Activated CD4-positive, alpha-beta T cell treated with anti-CD3 and anti-CD28 coated beads, Interleukin-2, amount 10 ng/mL, durations not matched to agents 7 days and 5 days (primary cell): Measurements from ENCODE around the gene ZWILCH. TPM values are rescaled to one million over a fixed set of nuclear protein-coding genes. Genes with fewer than 3 reads are reported as not detected.
A peak's percentile ranks its signal among the peaks of the same experiment; 100 is the strongest.

Experiments used
- CTCF ChIA-PET: fragments of 350-600 bp; sonication (Branson Sonifier 250); formaldehyde crosslinking; loops from one replicate; lab custom pipeline; 2021; ENCODE audit warnings: antibody characterized with exemption; lab: Charles Lee
- POLR2A ChIA-PET: fragments of 350-600 bp; sonication (Branson Sonifier 250); formaldehyde crosslinking; loops from one replicate; lab custom pipeline; 2021; ENCODE audit warnings: antibody characterized with exemption; lab: Charles Lee
- DNase-seq: peaks from one replicate; pipeline ENCODE4 v3.0.0-alpha.2; 2020
- H3K27ac Mint-ChIP-seq: one replicate; pipeline ENCODE4 v1.8.0; 2021; ENCODE audit warnings: mild to moderate bottlenecking, moderate library complexity, mixed read lengths
- H3K27me3 Mint-ChIP-seq: one replicate; pipeline ENCODE4 v1.8.0; 2021; ENCODE audit warnings: mixed read lengths
- H3K36me3 Mint-ChIP-seq: one replicate; pipeline ENCODE4 v1.8.0; 2021; ENCODE audit warnings: low read depth, mixed read lengths
- H3K4me1 Mint-ChIP-seq: one replicate; pipeline ENCODE4 v1.8.0; 2021; ENCODE audit warnings: mixed read lengths
- H3K4me3 Mint-ChIP-seq: one replicate; pipeline ENCODE4 v1.8.0; 2021; ENCODE audit warnings: mild to moderate bottlenecking, moderate library complexity, mixed read lengths
- H3K9me3 Mint-ChIP-seq: one replicate; pipeline ENCODE4 v1.8.0; 2021; ENCODE audit warnings: mixed read lengths
- total RNA-seq, 2 experiments: library from RNA; stranded (reverse); gene quantifications; one replicate each; pipeline ENCODE4 v1.2.3, GENCODE V29; 2021

ZWILCH gene
- total RNA-seq, 2 experiments from 2014 or later: 28.0 to 28.3 TPM

DNA sequence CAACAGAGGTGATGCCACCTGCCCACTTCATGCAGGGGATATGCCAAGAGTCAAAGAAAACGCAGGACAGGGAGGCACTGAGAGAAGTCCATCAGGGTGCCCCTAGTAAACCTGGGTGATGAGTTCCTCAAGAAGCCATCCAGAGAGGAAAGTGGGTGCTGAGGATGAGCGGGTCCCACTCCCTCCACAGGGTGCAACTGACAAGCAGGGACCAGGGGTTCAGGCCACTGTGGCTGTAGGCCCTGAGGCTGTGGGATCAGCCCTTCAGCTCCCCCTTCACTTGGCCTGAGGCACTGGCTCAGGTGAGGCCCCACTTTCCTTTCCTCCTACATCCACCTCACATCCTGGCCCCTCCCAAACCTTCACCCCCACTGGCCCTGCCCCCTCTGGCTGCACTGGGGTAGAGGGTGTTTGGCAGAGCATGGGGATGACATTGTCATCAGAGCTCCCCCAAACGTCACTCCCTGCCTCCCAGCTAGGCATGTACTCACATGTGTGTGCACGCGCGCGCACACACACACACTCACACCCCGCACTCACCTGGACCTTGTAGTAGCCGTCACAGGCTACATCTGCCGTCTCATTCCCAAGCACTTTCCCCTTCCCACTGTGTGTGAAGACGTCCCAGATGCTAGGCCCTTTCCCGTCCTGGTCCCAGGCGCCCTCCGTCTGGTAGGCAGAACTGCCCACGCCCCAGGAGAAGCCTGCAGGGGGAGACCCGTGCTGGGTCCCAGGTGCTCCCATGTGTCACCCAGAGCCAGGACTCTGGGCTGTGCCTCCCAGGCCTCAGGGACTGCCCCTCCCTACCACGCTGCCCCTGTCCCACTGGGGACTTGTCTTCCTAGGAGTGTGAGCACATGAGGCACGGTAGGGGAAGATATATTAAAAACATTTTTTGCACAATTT, 59.3 kb downstream of the ZWILCH start:
- no peaks in the 10 kb centered on the region for H3K9me3 Mint-ChIP-seq
- H3K4me3 Mint-ChIP-seq: no peak overlapping the region
- ChIA-PET CTCF (no interaction called here), POLR2A (no interaction called here)
- H3K27me3 Mint-ChIP-seq: no peaks in the 10 kb centered on the region
- H3K36me3 Mint-ChIP-seq: no peaks in the 10 kb centered on the region
- peaks cover 7% of the 10 kb centered on the region for H3K4me1 Mint-ChIP-seq
- H3K27ac Mint-ChIP-seq: no peak overlapping the region
- no peak for DNase-seq

DNA sequence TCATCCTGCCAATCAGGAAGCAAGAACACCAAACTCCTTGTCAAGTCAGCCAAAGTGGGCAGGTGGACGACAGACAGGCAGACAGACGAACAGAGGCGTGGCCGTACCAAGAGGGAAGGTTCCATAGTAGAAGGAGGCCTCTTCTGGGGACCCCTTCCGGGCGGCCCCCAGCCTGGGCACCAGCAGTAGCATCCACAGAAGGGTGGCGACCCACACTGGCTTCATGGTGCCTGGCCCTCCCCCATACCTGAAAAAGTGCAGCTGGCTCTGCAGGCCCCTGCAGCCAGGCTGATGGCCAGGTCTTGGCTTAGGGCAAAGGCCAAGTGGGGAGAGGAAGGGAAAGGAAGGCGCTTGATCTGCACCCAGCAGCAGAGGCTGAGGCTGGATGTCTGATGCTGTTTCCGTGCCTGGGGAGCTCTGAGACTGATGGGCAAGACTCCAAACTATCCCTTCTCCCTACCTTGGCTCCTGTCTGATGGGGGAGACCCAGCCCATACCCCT, 60.1 kb downstream of the ZWILCH start:
- Mint-ChIP-seq H3K4me1 (peaks cover 7% of the 10 kb centered on the region), H3K9me3 (no peaks in the 10 kb centered on the region), H3K27me3 (no peaks in the 10 kb centered on the region), H3K27ac (no peak overlapping the region), H3K36me3 (no peaks in the 10 kb centered on the region), H3K4me3 (no peak overlapping the region)
- POLR2A ChIA-PET: no interaction called here
- no peak for DNase-seq
- CTCF ChIA-PET: interaction anchor here (1.0 kb wide), 2 partner anchors 11 to 23 kb away, joined by 3 read pairs; no protein-coding TSS in a partner anchor

DNA sequence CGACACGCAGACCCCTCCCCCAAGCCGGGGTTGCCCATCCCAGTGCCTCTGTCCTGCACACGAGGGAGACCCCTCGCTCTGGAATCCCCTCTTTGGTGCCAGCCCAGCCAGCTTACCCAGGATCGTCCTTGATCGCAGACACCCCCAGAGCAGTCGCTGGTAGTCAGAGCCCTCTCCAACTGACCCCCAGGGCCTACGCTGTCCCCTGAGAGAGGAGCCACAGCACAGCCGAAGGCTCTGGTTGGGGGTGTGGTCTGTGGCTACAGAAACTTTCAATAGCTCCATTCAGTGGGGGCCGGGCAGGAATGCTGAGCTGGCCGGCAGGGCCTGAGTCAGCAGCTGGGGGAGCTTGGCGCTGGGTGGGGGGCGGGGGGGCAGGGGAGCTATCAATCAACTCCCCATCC, 60.6 kb downstream of the ZWILCH start, which contains the start of gene LCTL:
LCTL (minus strand) TSS at position 258 of the 404 bp plus-strand sequence. CDS start 633 bp downstream, outside the sequence.
- H3K36me3 Mint-ChIP-seq: no peaks in the 10 kb centered on the region
- no peak for DNase-seq
- H3K27me3 Mint-ChIP-seq: no peaks in the 10 kb centered on the region
- ChIA-PET CTCF (interaction anchor here (0.9 to 1.4 kb wide), 4 partner anchors 9 to 38 kb away, joined by 3 to 5 read pairs (median 3); no protein-coding TSS in a partner anchor), POLR2A (no interaction called here)
- H3K4me1 Mint-ChIP-seq: peaks cover 7% of the 10 kb centered on the region
- H3K9me3 Mint-ChIP-seq: no peaks in the 10 kb centered on the region
- H3K27ac Mint-ChIP-seq: peak within 1 kb of the TSS; percentile 63
- H3K4me3 Mint-ChIP-seq: no peak within 1 kb of the TSS

- Mint-ChIP-seq H3K27me3 (no peaks in the 10 kb centered on the region), H3K4me3 (no peak overlapping the region), H3K9me3 (no peaks in the 10 kb centered on the region), H3K4me1 (peaks cover 7% of the 10 kb centered on the region), H3K27ac (peak overlapping the region; percentile 57), H3K36me3 (no peaks in the 10 kb centered on the region)
- ChIA-PET CTCF (interaction anchor here (0.6 to 1.4 kb wide), 4 partner anchors 8 to 358 kb away, joined by 3 to 5 read pairs (median 3); no protein-coding TSS in a partner anchor), POLR2A (no interaction called here)
- peak; percentile 77 for DNase-seq
Observed at GRCh38 chr15:66566963-66567531, 61.9 kb downstream of the ZWILCH start.

DNA sequence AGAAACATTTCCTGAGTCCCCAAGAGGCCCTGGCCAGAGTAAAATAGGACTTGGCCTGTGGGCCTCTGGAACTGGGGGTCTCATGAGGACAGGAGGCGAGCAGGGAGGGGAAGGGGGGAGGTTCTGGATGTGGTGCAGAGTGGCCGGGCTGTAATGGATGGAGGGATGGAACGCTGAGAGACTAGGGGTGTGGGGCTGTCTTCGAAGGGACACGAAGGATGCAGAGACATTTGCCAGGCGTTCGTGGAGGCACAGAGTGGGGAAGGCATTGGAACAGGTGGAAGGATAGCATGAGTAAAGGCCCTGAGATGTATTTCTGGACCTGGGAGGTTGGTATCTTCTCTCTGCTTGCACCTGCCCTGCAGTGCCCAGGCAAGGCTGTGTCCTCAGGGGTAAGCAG, 62.8 kb downstream of the ZWILCH start:
- peaks cover 7% of the 10 kb centered on the region for H3K4me1 Mint-ChIP-seq
- ChIA-PET POLR2A (no interaction called here), CTCF (no interaction called here)
- no peaks in the 10 kb centered on the region for H3K9me3 Mint-ChIP-seq
- DNase-seq: no peak
- no peak overlapping the region for H3K27ac Mint-ChIP-seq
- no peaks in the 10 kb centered on the region for H3K36me3 Mint-ChIP-seq
- no peak overlapping the region for H3K4me3 Mint-ChIP-seq
- no peaks in the 10 kb centered on the region for H3K27me3 Mint-ChIP-seq

DNA sequence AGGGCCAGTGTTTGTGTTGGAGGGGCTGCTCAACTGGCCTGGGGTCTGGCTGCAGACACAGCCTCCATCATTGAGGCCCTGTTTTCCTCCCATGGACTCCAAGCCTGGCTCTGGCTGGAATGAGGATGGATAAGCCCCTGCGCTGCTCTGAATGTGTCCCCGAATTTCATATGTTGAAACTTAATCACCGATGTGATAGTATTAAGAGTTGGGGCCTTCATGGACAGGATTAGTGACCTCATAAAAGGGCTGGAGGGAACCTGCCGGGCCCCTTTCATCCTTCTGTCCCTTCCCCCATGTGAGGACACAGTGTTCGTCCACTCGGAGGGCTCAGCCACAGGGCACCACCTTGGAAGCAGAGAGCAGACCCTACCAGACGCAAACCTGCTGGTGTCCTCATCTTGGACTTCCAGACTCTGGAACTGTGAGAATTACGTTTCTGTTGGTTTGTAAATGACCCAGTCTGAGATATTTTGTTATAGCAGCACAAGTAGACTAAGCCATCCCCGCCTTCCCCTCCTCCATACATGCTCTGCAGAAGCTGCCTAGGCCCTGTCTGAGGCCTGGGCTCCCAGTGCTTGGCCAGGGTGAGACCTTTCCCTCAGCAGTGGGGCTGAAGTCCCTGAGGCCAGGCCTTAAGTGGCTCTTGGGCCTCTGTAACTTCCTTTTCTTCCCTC, 64.5 kb downstream of the ZWILCH start:
- H3K27ac Mint-ChIP-seq: no peak overlapping the region
- POLR2A ChIA-PET: no interaction called here
- no peaks in the 10 kb centered on the region for H3K27me3 Mint-ChIP-seq

GRCh38 chr15:66570327-66570726, 65.2 kb downstream of the ZWILCH start:
- no peak overlapping the region for H3K4me3 Mint-ChIP-seq
- H3K9me3 Mint-ChIP-seq: no peaks in the 10 kb centered on the region
- H3K4me1 Mint-ChIP-seq: peaks cover 7% of the 10 kb centered on the region
- CTCF ChIA-PET: interaction anchor here (0.6 to 1.2 kb wide), 2 partner anchors 11 to 1565 kb away, joined by 3 read pairs; no protein-coding TSS in a partner anchor
- no peaks in the 10 kb centered on the region for H3K27me3 Mint-ChIP-seq
- DNase-seq: no peak
- POLR2A ChIA-PET: no interaction called here
- H3K36me3 Mint-ChIP-seq: no peaks in the 10 kb centered on the region
- no peak overlapping the region for H3K27ac Mint-ChIP-seq

More for the DNA sequence above, 64.5 kb downstream of the ZWILCH start:
- H3K36me3 Mint-ChIP-seq: no peaks in the 10 kb centered on the region
- CTCF ChIA-PET: interaction anchor here (0.6 kb wide), 1 partner anchor 1564 kb away, joined by 3 read pairs; no protein-coding TSS in a partner anchor
- no peak overlapping the region for H3K4me3 Mint-ChIP-seq
- peaks cover 7% of the 10 kb centered on the region for H3K4me1 Mint-ChIP-seq
- no peak for DNase-seq
- no peaks in the 10 kb centered on the region for H3K9me3 Mint-ChIP-seq

- H3K9me3 Mint-ChIP-seq: no peaks in the 10 kb centered on the region
- DNase-seq: no peak
- H3K36me3 Mint-ChIP-seq: no peaks in the 10 kb centered on the region
- H3K4me3 Mint-ChIP-seq: no peak overlapping the region
- no peak overlapping the region for H3K27ac Mint-ChIP-seq
- H3K4me1 Mint-ChIP-seq: peaks cover 7% of the 10 kb centered on the region
- no peaks in the 10 kb centered on the region for H3K27me3 Mint-ChIP-seq
- ChIA-PET CTCF (interaction anchor here (1.2 kb wide), 1 partner anchor 10 kb away, joined by 3 read pairs; no protein-coding TSS in a partner anchor), POLR2A (no interaction called here)
Observed at GRCh38 chr15:66570842-66571478, 65.8 kb downstream of the ZWILCH start.

GRCh38 chr15:66572146-66572545, 67.0 kb downstream of the ZWILCH start:
- no peaks in the 10 kb centered on the region for H3K9me3 Mint-ChIP-seq
- no peaks in the 10 kb centered on the region for H3K36me3 Mint-ChIP-seq
- no peak for DNase-seq
- ChIA-PET CTCF (no interaction called here), POLR2A (no interaction called here)
- H3K4me3 Mint-ChIP-seq: no peak overlapping the region
- peaks cover 2% of the 10 kb centered on the region for H3K4me1 Mint-ChIP-seq
- no peaks in the 10 kb centered on the region for H3K27me3 Mint-ChIP-seq
- H3K27ac Mint-ChIP-seq: no peak overlapping the region

- no peak overlapping the region for H3K4me3 Mint-ChIP-seq
- H3K27me3 Mint-ChIP-seq: no peaks in the 10 kb centered on the region
- no peak overlapping the region for H3K27ac Mint-ChIP-seq
- DNase-seq: no peak
- ChIA-PET POLR2A (interaction anchor here (0.6 kb wide), 1 partner anchor 438 kb away, joined by 7 read pairs; no protein-coding TSS in a partner anchor), CTCF (no interaction called here)
- H3K36me3 Mint-ChIP-seq: no peaks in the 10 kb centered on the region
- no peaks in the 10 kb centered on the region for H3K4me1 Mint-ChIP-seq
- H3K9me3 Mint-ChIP-seq: no peaks in the 10 kb centered on the region
Observed at GRCh38 chr15:66573348-66573718, 68.2 kb downstream of the ZWILCH start.

DNA sequence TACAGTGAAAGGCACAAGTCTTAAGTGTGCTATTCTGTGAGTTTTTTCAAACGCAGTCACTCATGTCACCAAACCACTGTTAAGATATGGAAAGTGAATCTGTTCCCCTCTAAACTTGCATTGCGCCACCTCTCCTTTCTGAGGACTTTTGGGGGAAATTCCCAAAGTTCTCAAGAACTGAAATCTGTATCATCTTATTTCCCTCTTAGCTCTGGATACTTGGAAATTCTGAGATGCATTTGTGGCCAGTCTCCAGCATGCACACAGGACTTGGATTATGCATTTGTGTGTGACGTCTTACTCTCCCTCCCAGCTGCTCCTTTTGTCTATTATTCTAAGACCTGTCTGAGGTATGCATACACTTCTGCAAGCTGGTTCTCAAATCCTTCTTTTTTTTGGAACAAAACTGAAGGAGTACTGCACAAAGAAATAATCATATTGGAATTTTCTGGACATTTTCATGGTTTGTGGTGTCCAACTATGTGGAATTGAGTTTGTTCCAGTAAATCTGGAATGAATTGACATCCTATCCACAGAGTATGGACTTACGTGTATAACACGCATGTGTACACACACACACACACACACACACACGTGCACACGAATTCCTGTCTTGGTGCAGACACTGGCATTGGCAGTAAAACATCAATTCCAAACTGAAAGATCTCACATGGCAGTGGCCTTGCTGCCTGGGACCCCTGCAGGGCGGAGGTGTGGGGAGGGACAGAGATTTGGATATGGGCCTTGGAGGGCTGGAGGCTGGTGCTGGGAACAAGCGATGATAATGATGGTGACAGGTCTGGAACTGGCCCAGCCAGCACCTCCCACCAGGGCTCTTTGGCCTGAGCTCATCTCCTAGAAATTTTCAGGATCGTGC, 68.8 kb downstream of the ZWILCH start:
- Mint-ChIP-seq H3K9me3 (no peaks in the 10 kb centered on the region), H3K36me3 (no peaks in the 10 kb centered on the region), H3K4me1 (no peaks in the 10 kb centered on the region), H3K27ac (no peak overlapping the region), H3K4me3 (no peak overlapping the region), H3K27me3 (no peaks in the 10 kb centered on the region)
- ChIA-PET CTCF (interaction anchor here (1.7 to 2.7 kb wide), 2 partner anchors 11 to 25 kb away, joined by 4 to 12 read pairs; no protein-coding TSS in a partner anchor), POLR2A (interaction anchor here (0.6 kb wide), 1 partner anchor 438 kb away, joined by 7 read pairs; no protein-coding TSS in a partner anchor)
- DNase-seq: no peak
